GM18873 (cell line): Measurements from ENCODE around the gene KCNH1.
A peak's percentile ranks its signal among the peaks of the same experiment; 100 is the strongest.

Source experiments
- ATAC-seq: cut with Tn5 transposase; IDR thresholded peaks from one replicate; pipeline ENCODE4 v1.9.1; 2021; ENCODE audit warnings: mild to moderate bottlenecking, moderate library complexity, moderate number of reproducible peaks; ENCODE audit not compliant: unreplicated experiment, low FRiP score

KCNH1 gene, protein sequence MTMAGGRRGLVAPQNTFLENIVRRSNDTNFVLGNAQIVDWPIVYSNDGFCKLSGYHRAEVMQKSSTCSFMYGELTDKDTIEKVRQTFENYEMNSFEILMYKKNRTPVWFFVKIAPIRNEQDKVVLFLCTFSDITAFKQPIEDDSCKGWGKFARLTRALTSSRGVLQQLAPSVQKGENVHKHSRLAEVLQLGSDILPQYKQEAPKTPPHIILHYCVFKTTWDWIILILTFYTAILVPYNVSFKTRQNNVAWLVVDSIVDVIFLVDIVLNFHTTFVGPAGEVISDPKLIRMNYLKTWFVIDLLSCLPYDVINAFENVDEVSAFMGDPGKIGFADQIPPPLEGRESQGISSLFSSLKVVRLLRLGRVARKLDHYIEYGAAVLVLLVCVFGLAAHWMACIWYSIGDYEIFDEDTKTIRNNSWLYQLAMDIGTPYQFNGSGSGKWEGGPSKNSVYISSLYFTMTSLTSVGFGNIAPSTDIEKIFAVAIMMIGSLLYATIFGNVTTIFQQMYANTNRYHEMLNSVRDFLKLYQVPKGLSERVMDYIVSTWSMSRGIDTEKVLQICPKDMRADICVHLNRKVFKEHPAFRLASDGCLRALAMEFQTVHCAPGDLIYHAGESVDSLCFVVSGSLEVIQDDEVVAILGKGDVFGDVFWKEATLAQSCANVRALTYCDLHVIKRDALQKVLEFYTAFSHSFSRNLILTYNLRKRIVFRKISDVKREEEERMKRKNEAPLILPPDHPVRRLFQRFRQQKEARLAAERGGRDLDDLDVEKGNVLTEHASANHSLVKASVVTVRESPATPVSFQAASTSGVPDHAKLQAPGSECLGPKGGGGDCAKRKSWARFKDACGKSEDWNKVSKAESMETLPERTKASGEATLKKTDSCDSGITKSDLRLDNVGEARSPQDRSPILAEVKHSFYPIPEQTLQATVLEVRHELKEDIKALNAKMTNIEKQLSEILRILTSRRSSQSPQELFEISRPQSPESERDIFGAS

DNA sequence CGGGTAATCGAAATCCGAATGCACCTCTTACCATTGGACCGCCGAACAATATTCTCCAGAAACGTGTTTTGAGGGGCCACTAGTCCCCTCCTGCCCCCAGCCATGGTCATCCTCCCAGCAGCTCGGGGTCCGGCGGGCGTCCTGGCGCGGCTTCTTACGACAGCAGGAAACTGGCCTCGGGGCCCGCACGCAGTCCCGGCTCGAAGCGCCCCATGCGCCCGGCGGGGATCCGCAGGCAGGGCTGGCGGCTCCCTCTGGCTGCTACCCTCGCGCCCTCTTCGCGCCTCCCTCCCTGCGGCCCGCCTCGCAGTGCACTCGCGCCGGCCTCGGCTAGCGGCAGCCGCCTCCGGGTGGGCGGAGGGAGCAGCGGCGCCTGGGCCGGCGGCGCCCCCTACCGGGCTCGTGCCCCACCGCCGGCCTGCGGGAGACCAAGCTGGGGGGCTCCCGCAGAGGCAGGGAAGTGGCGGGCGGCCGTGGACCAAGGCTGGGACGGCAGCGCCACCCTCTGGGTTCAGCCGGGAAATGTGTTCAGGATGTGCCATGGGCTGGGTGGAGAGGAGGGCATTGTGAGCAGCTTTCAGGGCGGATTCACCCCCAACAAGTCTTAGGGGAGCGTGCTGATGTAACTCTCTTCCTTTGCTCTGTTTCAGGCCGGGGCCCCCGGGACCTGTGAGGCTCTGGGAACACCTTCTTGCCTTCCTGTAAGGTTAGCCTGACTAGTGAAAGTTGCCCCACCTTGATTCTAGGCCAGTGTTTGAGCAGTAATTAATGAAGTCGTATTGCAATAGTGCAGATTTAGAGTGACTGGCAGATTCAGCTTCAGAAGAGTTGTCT is at the start of gene KCNH1:
Gene KCNH1, minus strand, starts transcription at position 313 of the 834 bp plus-strand sequence. Its CDS starts 203 bp downstream, at position 110.
- ATAC-seq = peak; percentile 74

- ATAC-seq = no peak
These were observed 48.8 kb upstream of the KCNH1 start for GRCh38 chr1:211182746-211183145.

DNA sequence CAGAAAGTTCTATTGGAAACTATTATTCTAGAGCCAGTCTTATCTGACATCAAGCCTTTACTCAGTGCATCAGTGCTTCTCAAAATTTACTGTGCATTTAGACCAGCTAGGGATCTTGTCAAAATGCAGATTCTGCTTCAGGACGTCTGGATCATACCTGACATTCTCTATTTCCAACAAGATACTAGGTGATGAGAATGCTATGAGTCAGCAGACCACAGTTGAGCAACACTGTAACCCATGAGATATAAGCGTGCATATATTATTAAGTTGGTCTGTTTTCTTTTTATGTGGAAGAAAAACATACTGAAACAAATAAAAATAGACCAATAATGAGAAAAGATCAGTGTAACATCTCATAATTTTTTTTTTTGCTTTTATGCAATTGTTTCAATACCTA is 40.4 kb upstream of the KCNH1 start:
- ATAC-seq = no peak

- ATAC-seq = no peak
These were observed 38.7 kb upstream of the KCNH1 start for GRCh38 chr1:211172657-211173056.

GRCh38 chr1:211169353-211169752 is 35.4 kb upstream of the KCNH1 start:
- ATAC-seq = no peak

- ATAC-seq = no peak
These were observed 24.9 kb upstream of the KCNH1 start for GRCh38 chr1:211158866-211159265.

GRCh38 chr1:211155040-211155439 is 21.1 kb upstream of the KCNH1 start:
- ATAC-seq = no peak

DNA sequence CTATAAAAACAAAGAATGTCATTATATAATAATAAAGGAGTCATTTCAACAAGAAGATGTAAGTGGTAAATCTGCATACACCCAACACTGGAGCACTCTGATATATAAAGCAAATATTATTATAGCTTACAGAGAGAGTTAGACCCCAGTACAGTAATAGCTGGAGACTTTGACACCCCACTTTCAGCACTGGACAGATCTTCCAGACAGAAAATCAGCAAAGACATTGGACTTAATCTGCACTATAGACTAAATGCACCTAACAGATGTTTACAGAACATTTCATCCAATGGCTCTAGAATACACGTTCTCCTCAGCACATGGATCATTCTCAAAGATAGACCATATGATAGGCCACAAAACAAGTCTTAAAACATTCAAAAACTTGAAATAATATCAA is 20.0 kb upstream of the KCNH1 start:
- ATAC-seq = no peak

- ATAC-seq = no peak
These were observed 14.4 kb upstream of the KCNH1 start for GRCh38 chr1:211148366-211148765.

GRCh38 chr1:211145944-211146343 is 12.0 kb upstream of the KCNH1 start:
- ATAC-seq = no peak

- ATAC-seq = no peak
These were observed 1.5 kb upstream of the KCNH1 start for GRCh38 chr1:211135342-211135950.

- ATAC-seq = no peak
These were observed 534 bp downstream of the KCNH1 start for GRCh38 chr1:211133393-211133835.

DNA sequence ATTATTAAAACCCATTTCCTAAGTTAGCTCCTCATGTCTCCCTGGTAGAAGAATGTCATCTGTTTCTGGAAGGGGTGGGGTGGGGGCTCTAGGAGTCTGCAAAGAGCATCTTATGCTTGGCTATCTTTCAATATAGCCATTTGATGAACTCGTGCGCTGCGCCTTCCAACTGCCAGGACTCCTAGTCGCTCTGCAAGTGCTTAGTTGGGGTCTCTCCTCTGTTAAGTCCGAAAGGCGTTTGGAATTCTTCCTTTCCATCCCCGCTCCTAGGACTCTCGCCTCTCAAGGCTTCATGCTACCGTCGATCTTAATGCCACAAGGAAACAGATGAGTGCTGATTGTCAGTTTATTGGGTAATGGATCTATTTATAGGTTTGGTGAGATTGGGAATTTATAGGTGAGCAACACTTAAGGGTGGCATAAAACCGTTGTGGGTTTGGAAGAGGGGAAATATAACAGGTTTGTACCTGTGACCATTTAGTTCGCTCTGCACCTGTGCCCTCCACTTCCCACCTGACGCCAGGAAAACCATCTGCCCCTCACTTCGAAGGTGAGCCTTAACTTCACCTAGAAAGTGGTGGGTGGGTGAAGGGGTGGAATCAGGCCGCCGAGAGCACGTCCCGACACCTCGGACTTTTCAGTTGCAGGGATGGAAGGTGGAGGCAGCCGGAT is 1.1 kb downstream of the KCNH1 start:
- ATAC-seq = no peak

- no peak for ATAC-seq
These were observed 4.2 kb downstream of the KCNH1 start for GRCh38 chr1:211129776-211130175.

- no peak for ATAC-seq
These were observed 6.8 kb downstream of the KCNH1 start for GRCh38 chr1:211127166-211127565.

GRCh38 chr1:211126622-211127021 is 7.3 kb downstream of the KCNH1 start:
- ATAC-seq = no peak

- no peak for ATAC-seq
These were observed 15.4 kb downstream of the KCNH1 start for GRCh38 chr1:211118407-211119102.

GRCh38 chr1:211114446-211114845 is 19.5 kb downstream of the KCNH1 start:
- ATAC-seq = no peak

DNA sequence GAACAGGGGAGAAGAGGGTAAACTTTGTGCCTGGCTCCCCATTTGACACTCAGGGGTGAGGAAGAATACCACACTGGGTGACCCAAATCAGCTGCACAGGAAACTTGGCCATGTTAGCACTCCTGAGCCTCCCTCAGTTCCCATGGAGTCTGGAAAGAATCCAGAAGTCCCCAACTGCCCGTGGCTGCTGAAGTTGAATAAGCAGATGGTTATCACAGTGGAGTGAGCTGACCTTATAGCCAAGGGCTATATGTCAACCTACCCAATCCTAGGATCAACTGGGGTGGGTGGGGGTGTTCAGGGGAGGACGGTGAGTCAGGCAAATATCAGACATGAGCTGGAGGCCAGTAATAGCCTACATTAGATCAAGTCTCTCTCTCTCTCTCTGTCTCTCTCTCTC is 20.4 kb downstream of the KCNH1 start:
- no peak for ATAC-seq
